NT2/D1 (cell line): ENCODE results near the gene MRPL32.

ENCODE experiments used
- SUZ12 ChIP-seq: IDR thresholded peaks from 2 replicates; pipeline ENCODE4 v1.6.1; 2011; ENCODE audit not compliant: insufficient read length, insufficient read depth; ENCODE audit errors: extremely low read depth
- YY1 ChIP-seq: IDR thresholded peaks from 2 replicates; pipeline ENCODE4 v1.6.1; 2011; ENCODE audit not compliant: insufficient read length, insufficient read depth

DNA sequence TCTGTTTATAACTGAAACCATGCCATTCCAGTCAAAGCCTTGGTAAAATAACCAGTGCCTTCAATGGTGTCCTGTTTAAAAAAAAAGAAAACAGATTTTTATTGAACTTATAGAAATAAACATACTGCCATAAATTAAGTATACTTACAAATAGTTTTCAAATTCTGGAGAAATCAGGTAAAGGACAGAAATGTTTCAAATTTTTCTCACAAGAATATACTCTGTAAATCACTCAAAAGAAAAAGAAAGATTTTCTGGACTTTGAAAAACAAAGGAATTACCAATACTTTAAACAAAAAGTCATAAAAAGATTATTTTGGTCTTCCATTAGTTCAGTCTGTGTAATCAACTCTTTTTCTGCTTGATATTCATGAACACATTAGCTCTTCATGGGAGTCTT lies 23.9 kb downstream of the MRPL32 start:
- no peak for TF ChIP-seq YY1
- no peak for TF ChIP-seq SUZ12
